Islet precursor cell (in vitro differentiated cells): ENCODE data around the gene SYP.
"Not testable (repeated sequence)": the region's sequence is repeated elsewhere in the genome, so short reads cannot be mapped to it uniquely, and the experiment has no call there.

ENCODE experiments used
- DNase-seq: peaks from one replicate; pipeline ENCODE4 v3.0.0-alpha.2; 2018

The SYP gene

DNA sequence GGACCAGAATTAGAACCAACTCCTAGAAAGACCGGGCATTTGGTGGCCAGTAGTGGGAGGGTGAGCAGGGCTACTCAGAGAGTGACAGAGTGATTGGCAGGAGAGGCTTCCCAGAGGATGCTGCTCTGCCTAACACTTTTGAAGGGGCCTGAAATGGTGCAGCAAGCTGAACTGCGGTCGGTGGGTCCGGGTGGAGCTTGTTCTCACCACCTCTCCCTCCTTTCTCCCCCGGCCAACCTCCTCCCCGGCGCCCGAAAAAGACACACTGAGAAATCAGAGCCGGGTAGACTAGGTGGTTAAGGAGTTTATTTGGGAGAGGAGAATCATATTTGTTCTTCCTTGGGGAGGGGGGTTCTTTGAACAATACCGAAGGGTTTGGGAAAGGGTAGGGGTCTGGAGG is 12.5 kb downstream of the SYP start:
- DNase-seq = no peak

DNA sequence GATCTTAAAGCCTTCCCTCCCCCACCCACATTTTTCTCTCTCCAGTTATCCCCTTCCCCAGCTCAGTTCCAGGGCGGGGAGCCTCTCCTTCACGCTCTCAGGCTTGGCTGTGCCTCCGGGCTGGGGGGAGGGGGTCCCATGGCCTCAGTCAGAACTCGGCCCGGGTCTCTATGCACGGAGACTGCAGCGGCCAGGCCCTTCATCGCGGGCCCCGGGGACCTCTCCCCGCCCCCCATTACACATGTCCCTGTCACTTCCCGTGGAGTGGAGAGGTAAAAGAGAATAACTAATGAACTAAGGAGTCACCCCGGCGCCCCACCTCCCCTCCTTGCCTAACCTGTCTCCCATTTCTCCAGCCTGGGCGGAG is 13.0 kb downstream of the SYP start:
- DNase-seq = no peak

DNA sequence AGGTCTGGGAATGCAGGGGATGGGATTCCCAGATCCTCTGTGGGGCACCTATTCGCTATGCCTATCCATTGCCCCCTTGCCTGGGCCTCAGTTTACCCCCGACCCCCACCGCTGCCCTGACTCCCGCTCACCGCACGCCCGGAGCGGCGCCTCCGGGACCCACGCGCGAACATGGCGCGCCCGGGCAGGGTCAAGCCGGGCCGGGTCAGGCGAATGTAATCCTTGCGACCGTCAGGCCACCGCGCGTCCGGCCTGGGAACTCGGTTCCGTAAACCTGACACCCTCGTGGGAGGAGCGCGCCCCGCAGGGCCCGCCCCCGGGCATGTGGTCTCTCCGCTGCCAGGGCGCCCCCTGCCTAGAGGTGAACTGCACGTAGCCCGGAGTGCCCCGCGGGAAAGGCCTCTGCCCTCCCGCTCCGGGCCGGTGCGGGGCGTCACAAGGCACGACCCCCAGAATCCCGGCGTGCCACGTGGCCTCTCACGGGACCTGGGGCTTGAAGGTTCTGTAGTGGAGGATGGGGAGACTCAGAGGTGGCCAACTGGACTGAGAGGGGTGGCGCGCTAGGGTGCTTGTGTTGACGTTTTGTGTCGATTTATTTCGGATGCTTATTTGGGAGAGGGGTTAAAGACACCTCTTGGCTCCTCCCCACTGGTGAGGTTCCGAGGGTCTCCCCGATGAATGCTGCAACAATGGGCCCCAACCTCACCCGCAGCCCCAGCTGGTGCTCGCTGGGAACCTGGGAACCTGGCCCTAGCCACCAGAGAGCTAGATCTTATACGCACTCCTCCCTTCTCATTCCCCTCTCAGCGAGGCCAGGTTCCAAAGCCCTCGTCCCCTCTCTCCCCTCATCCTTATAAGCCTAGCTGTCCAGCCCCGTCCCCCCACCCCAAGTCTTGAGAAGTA is 13.6 kb downstream of the SYP start, which contains the start of gene PRICKLE3:
Gene PRICKLE3, minus strand, starts transcription at position 249 of the 903 bp plus-strand sequence. Its CDS starts 76 bp downstream, at position 173.
- DNase-seq = peak; percentile 90

DNA sequence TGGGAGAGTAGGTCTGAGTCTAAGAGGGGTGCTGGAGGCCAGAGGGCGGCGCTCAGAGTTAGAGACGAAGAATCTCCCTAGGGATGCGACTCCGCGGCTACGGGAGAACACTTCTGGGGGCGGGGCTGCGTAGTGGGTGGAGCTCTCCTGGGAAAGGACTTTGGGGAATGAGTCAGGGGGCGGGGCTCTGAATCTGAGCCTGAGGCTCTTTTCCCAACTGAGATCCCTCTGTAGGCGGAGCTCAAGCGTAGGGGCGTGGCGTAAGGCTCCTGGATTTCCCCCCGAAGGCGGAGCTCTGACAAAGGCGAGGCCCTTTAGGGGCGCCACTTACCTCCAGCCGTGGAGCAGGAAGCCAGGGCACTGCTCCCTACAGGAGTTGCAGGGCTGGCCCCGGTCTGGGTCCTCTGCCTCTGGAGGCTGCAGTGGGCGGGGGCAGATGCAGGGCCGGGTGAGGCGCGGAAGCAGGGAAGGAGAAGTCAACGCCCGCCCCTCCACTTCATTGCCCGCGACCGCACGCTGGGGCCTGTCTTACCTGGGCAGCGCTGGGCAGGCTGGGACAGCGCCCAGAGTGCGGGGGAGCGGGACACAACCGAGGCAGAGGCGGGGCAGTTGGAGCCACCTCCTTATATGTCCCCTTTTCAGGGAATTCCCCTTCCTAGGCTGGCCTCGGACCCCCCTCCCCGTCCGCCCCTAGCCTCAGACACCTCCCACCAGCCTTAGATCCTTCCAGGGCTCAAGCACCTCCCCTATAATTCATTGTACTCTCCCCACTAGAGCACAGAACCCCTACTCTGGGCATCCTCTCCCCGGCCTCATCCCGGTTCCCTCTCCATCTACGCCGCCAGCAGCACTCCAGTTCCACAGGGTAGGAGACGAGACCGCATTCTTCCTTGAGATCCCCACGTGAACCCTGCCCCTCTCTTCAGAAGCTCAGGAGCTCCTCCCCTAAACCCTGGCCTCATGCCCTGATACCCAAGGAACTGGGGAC is 15.4 kb downstream of the SYP start:
- DNase-seq = peak; percentile 97

DNA sequence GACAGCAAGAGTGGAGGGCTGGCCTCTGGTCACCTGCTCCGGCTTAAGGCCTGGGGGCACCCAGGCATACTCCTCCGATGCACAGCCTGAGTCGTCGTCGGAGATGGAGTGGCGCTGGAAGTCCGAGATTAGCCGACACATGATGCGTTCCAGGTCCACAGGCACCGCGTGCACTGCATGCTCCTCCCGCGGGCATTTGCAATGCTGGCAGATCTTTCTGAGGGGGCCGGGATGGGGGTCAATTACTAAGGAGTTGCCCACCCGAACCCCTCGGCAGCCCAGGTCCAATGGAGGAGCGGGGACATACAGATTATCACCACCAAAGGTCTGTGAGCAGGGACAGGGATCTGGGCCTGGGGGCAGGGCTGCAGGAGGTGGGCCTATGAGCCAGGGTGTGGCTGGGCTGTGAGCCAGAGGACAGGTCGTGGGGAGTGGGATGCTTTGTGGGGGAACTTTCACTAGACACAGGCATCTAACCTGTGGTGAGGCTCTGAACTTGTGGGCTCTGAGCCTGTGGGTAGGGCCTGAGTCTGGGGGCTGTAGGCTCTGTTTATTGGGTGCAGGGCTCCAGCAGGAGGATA is 16.2 kb downstream of the SYP start:
- no peak for DNase-seq

DNA sequence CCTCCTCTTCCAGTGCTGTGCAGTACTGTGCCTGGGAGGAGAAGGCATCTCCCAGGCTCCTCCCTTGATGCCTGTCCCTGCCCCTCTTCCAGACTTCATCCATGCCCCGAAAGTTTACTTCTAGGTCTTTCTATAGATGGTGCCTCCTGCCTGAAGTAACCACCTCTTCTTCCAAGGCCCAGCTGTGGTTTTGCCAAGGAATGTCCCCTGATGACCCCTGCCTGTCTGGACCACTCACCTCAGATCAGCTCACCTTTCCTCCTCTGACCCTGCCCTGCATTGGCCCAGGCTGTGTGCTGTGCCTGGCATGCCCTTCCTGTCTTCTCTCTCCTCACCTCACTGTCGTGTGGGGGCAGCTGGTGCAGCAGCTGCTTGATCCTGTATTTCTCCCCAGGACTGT is 20.6 kb downstream of the SYP start:
- no peak for DNase-seq

DNA sequence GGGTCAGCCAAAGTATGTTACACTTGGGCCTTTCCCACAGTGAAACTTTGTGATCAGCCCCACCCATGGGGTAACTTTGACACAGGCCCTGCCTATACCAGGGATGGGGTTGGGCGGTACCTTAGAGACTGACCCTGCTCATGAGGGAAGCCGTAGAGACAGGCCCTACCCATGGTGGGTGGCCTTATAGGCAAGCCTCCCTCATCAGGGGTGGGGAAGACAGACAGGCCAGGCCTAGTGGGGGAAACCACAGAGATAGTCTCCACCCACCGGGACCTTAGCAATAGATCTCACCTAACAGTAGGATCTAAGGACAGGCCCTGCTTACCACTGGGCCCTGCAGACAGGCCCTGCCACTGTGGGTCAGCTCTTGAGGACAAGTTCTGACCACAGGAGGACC is 21.5 kb downstream of the SYP start:
- DNase-seq = no peak

DNA sequence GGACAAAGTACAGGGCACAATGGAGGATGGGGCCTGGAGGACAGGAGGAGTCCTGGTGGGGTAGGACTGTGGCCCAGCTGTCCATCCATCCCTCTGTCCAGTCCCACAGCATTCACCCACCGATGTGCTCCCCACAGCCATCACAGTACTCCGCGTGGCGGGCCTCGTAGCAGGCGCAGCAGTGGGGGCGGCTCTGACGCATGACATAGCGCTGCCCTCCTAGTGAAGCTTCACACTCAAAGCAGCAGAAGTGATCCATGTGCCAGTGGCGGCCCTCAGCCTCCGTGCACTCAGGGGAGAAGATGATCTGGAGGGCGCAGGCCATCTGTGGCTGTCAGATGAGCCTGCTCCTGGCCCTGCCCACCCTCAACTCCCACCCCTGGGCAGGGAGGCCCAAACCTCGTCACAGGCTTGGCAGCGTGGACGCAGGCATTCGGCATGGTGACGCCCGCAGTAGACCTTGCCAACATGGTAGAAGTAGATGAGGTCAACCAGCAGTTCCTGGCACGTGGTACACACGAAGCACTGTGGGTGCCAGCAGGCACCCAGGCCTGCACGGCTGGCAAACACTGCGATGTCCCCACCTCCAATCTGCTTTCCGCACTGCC is 22.0 kb downstream of the SYP start:
- DNase-seq = no peak

DNA sequence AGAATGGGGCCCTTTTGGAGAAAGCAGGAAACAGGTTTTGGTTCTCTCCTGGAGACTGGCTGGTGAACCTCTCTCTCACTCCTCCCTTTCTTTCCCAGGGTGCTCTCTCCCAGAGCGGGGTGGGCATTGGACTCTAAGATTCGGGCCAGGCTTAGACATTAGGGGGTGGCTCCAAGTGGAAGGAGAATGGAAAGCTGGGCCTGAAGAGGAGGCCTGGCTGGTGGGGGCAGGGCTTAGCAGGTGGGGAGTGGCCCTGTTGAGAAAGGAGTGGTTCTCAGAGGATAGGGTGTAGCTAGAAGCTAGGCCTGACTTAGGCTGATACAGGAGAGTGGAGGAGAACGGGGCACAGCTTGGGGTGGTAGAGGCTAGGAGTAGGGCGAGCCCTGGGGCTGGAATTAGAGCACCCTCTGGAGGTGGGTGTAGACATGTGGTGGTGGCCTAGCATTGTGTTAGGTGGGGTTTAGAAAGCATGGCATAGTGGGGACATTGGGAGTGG is 22.6 kb downstream of the SYP start:
- DNase-seq = no peak

DNA sequence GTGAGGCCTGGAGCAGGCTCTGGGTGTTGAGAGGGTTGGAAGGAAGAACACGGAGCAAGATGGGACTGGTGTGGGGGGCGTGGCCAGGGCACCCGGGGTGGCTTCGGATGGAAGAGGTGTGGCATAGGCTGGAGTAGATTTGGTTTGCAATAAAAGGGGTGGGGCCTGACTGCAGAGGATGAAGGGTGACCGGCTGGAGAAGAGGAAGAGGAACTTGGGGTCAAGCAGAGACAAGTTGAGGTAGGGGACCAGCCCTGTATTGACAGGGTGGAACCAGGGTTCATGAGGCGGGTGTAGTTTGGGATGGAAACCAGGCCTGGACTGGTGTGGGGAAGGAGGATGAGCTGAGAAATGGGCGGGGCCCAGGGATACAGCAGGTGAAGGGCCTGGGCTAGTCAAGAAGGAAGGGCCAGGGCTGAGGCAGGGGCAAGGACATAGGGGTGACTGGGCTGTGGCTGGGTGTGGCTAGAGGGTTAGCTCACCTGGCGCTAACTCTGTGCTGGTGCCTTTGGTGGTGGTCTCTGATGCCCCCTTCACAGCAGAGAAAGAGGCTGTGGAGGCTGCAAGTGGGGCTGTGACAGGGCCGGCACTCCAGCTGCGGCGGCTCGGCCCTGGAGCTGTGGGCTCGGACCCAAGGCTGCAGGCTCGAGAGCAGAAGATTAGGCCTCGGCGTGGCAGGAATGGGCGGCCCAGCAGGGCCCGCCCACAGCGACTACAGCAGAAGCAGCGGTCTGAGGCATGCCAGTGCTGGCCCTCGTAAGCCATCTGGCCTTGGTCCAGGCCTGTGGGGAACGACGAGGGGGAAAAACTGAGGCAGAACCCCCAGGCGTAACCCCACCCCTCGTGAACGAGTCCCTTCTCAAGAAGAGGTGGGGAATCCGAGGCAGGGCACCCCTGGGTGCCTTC is 23.3 kb downstream of the SYP start:
- no peak for DNase-seq

DNA sequence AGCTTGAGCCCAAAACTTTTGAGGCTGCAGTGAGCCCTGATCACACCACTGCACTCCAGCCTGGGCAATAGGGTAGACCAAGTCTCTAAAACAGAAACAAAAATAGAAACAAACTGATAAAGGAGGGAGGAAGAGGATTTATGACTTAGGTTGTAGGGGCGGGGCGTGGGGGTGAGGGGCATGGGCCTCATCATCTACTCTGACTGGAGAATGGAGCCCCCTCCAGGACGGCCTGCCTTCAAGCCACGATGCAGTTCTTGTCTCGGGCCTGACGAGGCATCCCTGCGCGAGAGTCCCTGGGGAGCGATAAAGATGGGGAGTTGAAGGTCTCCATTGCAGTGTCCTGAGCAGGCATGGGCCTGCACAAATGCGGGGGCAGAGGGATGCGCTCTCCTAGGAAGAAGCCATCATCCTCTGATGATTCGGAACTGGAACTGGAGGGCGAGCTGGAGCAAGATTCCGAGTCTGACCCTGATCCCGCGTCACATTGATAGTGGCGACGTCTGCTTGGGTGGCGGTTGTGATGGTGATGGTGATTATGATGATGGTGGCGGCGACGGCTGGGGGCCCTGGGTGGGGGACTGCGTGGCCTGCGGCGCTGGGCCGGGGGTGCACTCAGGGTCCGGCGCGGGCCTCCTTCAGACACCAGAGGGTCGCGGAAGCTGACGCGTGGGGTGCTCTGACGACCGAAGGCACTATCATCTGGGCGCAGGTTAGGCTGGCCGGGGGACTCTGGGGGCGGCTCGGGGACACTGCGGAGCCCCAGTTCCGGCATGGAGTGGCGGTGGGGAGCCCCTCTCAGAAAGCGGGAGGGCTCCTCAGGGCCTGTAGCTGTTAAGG is 24.3 kb downstream of the SYP start:
- DNase-seq = no peak

DNA sequence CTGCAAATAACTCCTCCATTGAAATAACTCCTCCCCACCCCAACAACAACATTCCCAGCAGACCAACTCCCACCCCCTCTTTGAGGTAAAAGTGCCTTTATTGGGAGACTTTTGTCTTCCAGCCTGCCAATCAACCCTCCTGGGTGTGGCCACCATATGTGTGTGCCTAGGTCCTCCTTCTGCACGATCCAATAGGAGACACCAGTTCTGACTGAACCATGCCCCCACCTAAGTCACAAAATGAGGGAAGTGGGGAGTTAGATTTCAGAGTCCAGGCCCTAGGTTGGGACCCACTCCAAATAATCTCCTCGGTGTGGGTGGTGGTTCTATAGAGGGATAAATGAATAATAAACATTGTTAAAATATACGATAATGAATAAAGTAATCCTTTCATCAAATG is 25.3 kb downstream of the SYP start:
- DNase-seq = no peak

DNA sequence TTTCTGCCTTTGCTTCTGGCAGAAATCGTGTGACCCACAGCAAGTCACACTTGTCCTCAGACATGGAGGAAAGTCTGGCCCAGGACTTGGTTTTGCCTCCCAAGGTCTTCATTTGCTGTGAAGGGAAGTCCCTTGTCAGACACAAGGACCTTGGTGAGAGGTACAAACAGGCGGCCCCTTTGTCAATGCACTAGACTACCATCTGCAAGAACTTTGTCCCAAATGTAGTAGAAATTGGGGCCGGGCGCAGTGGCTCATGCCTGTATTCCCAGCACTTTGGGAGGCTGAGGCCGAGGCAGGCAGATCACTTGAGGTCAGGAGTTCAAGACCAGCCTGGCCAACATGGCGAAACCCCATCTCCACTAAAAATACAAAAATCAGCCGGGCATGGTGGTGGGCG is 26.4 kb downstream of the SYP start:
- DNase-seq = not testable (repeated sequence)

DNA sequence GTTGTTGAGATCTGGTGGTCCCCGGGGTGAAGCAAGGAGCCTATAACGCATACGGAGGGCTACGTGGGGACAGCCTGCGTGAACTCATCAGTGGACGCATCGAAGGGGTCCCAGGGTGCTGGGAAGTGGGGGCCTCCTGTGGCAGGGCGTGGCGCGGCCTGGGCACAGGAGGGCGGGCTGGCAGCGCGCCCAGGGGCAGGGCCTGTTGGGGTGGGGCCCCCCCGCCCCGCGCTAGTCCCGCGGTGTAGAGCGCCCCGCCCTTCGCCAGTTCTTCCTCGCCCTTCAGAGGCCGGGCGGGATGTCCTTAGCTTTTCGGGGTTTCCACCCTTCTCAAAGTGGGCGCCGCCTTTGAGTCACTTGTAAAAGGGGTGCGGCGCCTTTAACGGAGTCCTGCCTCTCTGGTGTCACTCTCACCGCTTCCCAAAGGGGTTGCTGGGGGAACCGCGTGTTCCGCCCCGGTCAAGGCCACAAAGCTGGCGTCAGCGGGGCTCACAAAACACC is 27.7 kb downstream of the SYP start:
- no peak for DNase-seq

DNA sequence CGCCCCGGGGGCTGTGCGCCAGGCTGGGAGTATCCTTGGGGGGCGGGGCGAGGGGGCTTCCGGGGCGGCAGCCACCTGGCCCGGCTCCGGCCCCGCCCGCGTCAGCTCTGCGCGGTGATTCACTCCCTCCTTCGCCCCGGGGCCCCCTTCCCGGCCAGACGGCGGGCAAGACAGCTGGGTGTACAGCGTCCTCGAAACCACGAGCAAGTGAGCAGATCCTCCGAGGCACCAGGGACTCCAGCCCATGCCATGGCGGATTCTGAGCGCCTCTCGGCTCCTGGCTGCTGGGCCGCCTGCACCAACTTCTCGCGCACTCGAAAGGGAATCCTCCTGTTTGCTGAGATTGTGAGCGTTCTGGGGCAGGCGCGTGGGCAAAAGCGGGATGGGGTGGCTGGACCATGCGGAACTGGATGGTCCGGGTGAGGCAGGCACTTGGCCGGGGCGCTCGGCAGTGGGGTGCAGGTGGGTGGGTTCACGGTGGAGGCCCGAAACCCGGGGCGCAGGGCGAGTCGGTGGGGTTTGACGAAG is 28.2 kb downstream of the SYP start, which contains the start of gene PLP2:
Gene PLP2, plus strand, starts transcription at position 147 of the 528 bp plus-strand sequence. Its CDS starts 103 bp downstream, at position 250.
- peak; percentile 81 for DNase-seq

DNA sequence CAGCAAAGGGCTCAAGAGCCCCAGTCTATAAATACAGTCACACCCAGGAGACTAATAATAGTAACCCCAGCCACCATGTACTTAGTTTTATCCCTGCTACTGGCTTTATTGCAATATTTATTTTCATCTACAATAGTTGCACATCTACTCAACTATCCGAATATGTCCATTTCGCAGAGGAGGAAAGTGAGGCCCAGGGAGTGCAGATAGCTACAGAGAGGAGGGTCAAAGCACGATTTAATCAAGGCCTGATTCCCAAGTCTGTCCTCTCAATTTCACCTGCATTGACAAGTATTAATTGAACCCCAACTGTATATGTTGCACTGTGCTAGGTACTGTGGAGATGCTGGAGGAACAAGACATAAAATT is 32.3 kb downstream of the SYP start:
- no peak for DNase-seq

DNA sequence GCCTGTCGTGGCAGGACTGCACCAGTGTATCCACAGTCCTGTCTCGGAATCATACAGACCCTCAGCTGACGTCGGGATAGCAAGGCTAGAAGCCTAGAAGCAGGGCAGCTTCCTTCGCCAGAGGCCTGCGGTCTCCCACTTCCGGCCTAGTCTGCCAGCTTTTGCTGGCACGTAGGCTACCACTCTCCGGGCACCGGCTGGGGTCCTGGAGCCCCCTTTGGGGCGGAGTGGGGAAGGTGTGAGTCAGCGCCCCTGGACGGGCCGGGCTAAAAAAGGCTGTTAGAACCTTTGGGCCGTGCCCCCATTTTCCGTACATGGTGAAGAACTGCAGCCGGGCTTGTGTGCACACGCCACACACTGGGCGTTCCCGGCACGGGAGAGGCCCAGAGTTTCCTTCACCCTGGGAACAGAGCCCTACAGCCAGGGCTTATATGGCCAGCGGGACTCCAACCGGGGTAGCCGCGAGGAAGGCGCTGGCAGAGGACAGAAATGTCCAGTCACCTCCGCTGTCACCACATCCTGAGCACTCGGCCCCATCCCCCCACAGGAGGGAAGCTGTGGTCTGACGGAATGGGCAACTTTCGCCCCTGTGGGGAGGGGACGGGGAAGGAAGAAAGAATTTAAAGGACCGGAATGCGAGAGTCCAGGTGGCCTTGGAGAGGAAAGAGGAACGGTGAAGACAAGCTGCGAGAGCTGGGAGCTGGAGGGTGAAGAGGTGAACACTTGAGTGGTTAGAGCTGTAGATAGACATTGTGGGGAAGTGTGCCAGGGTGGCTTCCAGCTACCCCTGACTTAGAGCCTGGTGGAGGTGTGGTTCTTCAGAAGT is 32.9 kb downstream of the SYP start:
- DNase-seq = peak; percentile 71

DNA sequence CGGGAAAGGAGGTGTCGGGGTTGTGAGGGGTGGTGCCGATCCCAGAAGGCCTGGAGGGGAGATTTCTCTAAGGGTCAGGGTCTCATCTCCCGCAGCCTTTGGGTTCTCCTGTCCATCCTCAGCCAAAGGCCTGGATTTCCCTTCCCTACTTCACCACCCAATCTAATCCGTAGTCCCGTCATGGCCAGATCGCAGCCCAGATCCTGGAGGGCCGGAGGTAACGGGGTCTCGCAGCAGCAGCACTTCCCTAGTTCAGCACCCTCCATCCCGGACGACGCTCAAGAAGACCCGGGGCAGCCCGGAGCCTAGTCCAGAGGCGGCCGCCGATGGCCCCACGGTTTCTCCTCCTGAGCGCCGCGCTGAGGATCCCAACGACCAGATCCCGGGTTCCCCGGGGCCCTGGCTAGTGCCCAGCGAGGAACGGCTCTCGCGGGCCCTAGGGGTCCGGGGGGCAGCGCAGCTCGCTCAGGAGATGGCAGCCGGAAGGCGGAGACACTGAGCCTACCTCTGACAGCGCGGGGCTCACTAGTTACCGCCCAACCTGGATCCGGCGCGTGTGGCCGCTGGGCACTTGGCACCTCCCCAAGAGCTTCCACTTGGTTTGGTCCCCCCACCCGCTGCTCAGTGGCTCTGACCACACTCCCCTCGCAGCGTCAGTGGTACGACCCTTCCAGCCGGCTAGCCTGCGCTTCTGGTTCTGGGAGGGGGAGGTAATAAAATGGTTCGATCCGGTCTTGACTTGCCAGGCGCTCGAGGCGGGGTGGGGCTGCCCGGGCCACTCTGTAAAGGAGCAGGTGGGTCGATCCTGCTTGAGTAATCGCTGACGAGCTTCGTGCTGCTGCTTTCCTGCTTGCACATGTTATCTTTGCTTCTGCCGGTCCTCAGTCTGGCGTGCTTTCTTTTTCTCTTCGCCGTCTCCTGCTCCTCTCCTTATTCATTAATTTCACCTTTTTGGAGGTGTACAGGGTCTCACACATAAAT is 33.8 kb downstream of the SYP start:
- peak; percentile 86 for DNase-seq
